Activated naive CD4-positive, alpha-beta T cell treated with anti-CD3 and anti-CD28 coated beads, Interleukin-2, amount 50 U/mL, for 24 hours (primary cell): ENCODE data around the gene ESPN.

Source experiments
- H3K27ac Mint-ChIP-seq: one replicate; pipeline ENCODE4 v1.8.0; 2021; ENCODE audit warnings: mild to moderate bottlenecking, mixed read lengths
- H3K27me3 Mint-ChIP-seq: one replicate; pipeline ENCODE4 v1.8.0; 2021; ENCODE audit warnings: mixed read lengths
- H3K36me3 Mint-ChIP-seq: one replicate; pipeline ENCODE4 v1.8.0; 2021; ENCODE audit warnings: mixed read lengths
- H3K4me1 Mint-ChIP-seq: one replicate; pipeline ENCODE4 v1.8.0; 2021; ENCODE audit warnings: mixed read lengths
- H3K4me3 Mint-ChIP-seq: one replicate; pipeline ENCODE4 v1.8.0; 2021; ENCODE audit warnings: mild to moderate bottlenecking, mixed read lengths
- H3K9me3 Mint-ChIP-seq: one replicate; pipeline ENCODE4 v1.8.0; 2021; ENCODE audit warnings: mixed read lengths

The ESPN gene

DNA sequence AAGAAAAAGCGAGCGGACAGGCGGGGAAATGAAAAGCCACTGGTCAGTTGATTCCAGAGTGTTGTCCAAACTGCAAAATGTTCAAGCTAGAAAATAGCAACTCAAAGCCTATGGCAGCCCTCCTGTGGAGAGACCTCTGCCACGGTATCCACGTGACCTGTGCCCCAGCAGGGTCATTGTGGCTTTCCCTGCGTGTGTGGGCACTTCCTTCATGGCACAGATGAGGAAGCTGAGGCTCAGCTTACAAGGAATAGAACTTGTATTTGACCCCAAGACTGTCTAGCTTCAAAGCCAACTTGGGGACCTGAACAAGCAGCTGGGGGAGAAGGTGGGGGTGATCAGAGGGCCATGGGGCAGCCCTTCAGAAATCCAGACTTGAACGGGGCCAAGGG, 82.5 kb downstream of the ESPN start:
- no peaks in the 10 kb centered on the region for H3K27me3 Mint-ChIP-seq
- no peaks in the 10 kb centered on the region for H3K4me1 Mint-ChIP-seq
- no peaks in the 10 kb centered on the region for H3K36me3 Mint-ChIP-seq
- H3K4me3 Mint-ChIP-seq: no peak overlapping the region
- no peaks in the 10 kb centered on the region for H3K9me3 Mint-ChIP-seq
- H3K27ac Mint-ChIP-seq: no peak overlapping the region

GRCh38 chr1:6507461-6507911, 82.9 kb downstream of the ESPN start:
- Mint-ChIP-seq H3K27ac (no peak overlapping the region), H3K4me3 (no peak overlapping the region), H3K27me3 (no peaks in the 10 kb centered on the region)

DNA sequence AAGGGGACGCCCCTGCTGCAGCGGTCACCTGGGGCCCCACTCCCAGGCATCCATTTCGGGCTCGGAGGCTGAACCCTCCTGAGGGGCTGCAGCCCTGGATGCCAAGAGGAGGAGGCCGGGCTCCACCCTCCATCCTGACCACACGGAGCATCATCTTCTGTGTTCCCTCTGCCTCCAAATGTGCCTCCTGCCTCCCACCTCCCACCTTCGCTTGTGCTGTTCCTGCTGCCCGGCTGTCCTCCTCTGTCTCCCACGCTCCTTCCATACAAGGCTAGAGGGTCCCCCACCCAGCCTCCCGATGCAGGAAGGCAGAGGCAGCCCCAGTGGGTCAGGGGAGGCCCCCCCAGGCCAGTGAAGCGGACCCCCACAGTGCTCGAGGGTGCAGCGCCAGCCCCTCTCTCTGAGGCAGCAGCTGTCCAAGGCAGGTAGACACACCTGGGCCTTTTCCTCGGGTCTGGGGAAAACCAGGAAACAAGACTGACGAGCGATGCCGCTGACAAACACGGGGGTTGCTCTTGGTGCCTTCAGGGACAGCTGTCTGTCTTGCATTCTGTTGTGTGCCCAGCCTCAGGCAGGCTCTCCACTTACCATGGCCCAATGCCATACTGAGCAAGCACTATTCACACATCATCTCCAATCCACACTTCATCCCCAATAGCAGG, 83.7 kb downstream of the ESPN start:
- H3K27me3 Mint-ChIP-seq: no peaks in the 10 kb centered on the region
- H3K27ac Mint-ChIP-seq: no peak overlapping the region
- no peaks in the 10 kb centered on the region for H3K9me3 Mint-ChIP-seq
- no peak overlapping the region for H3K4me3 Mint-ChIP-seq
- no peaks in the 10 kb centered on the region for H3K36me3 Mint-ChIP-seq
- H3K4me1 Mint-ChIP-seq: no peaks in the 10 kb centered on the region

More at GRCh38 chr1:6507461-6507911, 82.9 kb downstream of the ESPN start:
- no peaks in the 10 kb centered on the region for H3K9me3 Mint-ChIP-seq
- H3K4me1 Mint-ChIP-seq: no peaks in the 10 kb centered on the region
- no peaks in the 10 kb centered on the region for H3K36me3 Mint-ChIP-seq

- H3K4me3 Mint-ChIP-seq: no peak overlapping the region
- H3K9me3 Mint-ChIP-seq: no peaks in the 10 kb centered on the region
- H3K4me1 Mint-ChIP-seq: no peaks in the 10 kb centered on the region
- no peaks in the 10 kb centered on the region for H3K36me3 Mint-ChIP-seq
- no peak overlapping the region for H3K27ac Mint-ChIP-seq
- H3K27me3 Mint-ChIP-seq: no peaks in the 10 kb centered on the region
Measured at GRCh38 chr1:6508816-6509189, 84.2 kb downstream of the ESPN start.

- Mint-ChIP-seq H3K27me3 (no peaks in the 10 kb centered on the region), H3K4me1 (no peaks in the 10 kb centered on the region), H3K4me3 (no peak overlapping the region), H3K9me3 (no peaks in the 10 kb centered on the region), H3K36me3 (no peaks in the 10 kb centered on the region), H3K27ac (no peak overlapping the region)
Measured at GRCh38 chr1:6509220-6509918, 84.8 kb downstream of the ESPN start.

DNA sequence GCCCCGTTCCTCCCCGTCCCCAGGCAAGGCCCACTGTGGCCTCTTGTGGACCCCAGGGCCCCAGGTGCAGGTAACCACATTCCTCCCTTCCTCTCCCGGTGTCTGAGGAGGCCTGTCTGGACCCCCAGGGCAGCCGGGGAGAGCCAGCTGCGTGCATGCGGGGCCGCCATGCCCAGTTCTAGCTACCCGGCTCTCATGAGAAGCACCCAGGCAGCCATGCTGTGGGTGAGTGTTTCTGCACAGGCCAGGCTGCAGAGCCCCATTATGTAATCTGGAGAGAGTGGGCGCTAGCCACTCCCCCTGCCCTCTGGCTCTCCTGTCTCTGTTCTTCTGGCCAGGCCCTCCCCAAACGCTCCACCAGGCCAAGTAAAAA, 85.3 kb downstream of the ESPN start:
- no peaks in the 10 kb centered on the region for H3K4me1 Mint-ChIP-seq
- H3K27me3 Mint-ChIP-seq: no peaks in the 10 kb centered on the region
- no peak overlapping the region for H3K27ac Mint-ChIP-seq
- H3K9me3 Mint-ChIP-seq: no peaks in the 10 kb centered on the region
- H3K36me3 Mint-ChIP-seq: no peaks in the 10 kb centered on the region
- H3K4me3 Mint-ChIP-seq: no peak overlapping the region

GRCh38 chr1:6510493-6510892, 85.9 kb downstream of the ESPN start:
- no peaks in the 10 kb centered on the region for H3K9me3 Mint-ChIP-seq
- H3K27me3 Mint-ChIP-seq: no peaks in the 10 kb centered on the region
- no peaks in the 10 kb centered on the region for H3K36me3 Mint-ChIP-seq
- H3K4me3 Mint-ChIP-seq: no peak overlapping the region
- no peak overlapping the region for H3K27ac Mint-ChIP-seq
- no peaks in the 10 kb centered on the region for H3K4me1 Mint-ChIP-seq
